OCI-LY7 (cell line): ENCODE measurements around the gene KIF6. TPM values are rescaled to one million over a fixed set of nuclear protein-coding genes. Genes with fewer than 3 reads are reported as not detected.

Source experiments
- BruUV-seq: library from RNA; stranded (reverse); fragments of 400-500 nt; replicated peaks from 2 replicates; lab custom pipeline; 2021; lab: Mats Ljungman, UMichigan
- CTCF ChIA-PET: fragments of 300-600 bp; sonication (Branson Sonifier 250); formaldehyde crosslinking; loops from one replicate; lab custom pipeline; 2022; ENCODE audit warnings: antibody characterized with exemption; ENCODE audit not compliant: unreplicated experiment; lab: Charles Lee
- POLR2A ChIA-PET: fragments of 300-600 bp; sonication (Branson Sonifier 250); formaldehyde crosslinking; loops from one replicate; lab custom pipeline; 2022; ENCODE audit warnings: antibody characterized with exemption; lab: Charles Lee
- DNase-seq: peaks from one replicate; pipeline ENCODE4 v3.0.0-alpha.2; 2015; ENCODE audit warnings: low spot score
- H2AFZ ChIP-seq: fragments of 200-600 bp; sonication (generic), shearing (Covaris generic); 2 replicates; pipeline ENCODE4 v1.6.1; 2014; ENCODE audit warnings: mild to moderate bottlenecking, antibody characterized with exemption, low read length, moderate library complexity
- H3K27ac ChIP-seq: fragments of 200-600 bp; sonication (generic); 2 replicates; pipeline ENCODE4 v1.5.1; 2014; ENCODE audit warnings: mixed run types, low read depth, mild to moderate bottlenecking, moderate library complexity, low read length, inconsistent platforms; ENCODE audit not compliant: poor library complexity, severe bottlenecking
- H3K36me3 ChIP-seq: fragments of 200-600 bp; sonication (generic); 2 replicates; pipeline ENCODE4 v1.6.1; 2014; ENCODE audit warnings: mild to moderate bottlenecking, antibody characterized with exemption, low read length, moderate library complexity, mixed read lengths; ENCODE audit not compliant: insufficient read depth
- H3K4me1 ChIP-seq: fragments of 200-600 bp; sonication (generic); 2 replicates; pipeline ENCODE4 v1.5.1; 2014; ENCODE audit warnings: mild to moderate bottlenecking, low read length; ENCODE audit not compliant: insufficient read depth, poor library complexity, severe bottlenecking
- H3K4me2 ChIP-seq: fragments of 200-600 bp; sonication (generic); 2 replicates; pipeline ENCODE4 v1.6.1; 2014; ENCODE audit warnings: mild to moderate bottlenecking, low read length
- H3K4me3 ChIP-seq: fragments of 200-600 bp; sonication (generic); 2 replicates; pipeline ENCODE4 v1.5.1; 2014; ENCODE audit warnings: mild to moderate bottlenecking, low read depth, low read length; ENCODE audit not compliant: poor library complexity, severe bottlenecking
- H3K79me2 ChIP-seq: fragments of 200-600 bp; sonication (generic); 2 replicates; pipeline ENCODE4 v1.6.1; 2016; ENCODE audit warnings: low read depth, mild to moderate bottlenecking, low read length, moderate library complexity, mixed read lengths; ENCODE audit not compliant: insufficient read depth
- H3K9me2 ChIP-seq: fragments of 200-600 bp; sonication (generic); 2 replicates; pipeline ENCODE4 v1.6.1; 2016; ENCODE audit warnings: mild to moderate bottlenecking, low read length, mixed read lengths; ENCODE audit not compliant: insufficient read depth
- H3K9me3 ChIP-seq: fragments of 200-600 bp; sonication (generic); 2 replicates; pipeline ENCODE4 v1.6.1; 2014; ENCODE audit warnings: mild to moderate bottlenecking, mixed run types, low read length, mixed read lengths
- H4K20me1 ChIP-seq: fragments of 200-600 bp; sonication (generic); 2 replicates; pipeline ENCODE4 v1.6.1; 2014; ENCODE audit warnings: mild to moderate bottlenecking, antibody characterized with exemption, low read length, moderate library complexity, mixed read lengths; ENCODE audit not compliant: insufficient read depth
- CTCF ChIP-seq: fragments of 200-600 bp; sonication (generic); conservative IDR thresholded peaks from 2 replicates; pipeline ENCODE4 v1.5.1; 2014; ENCODE audit warnings: mild to moderate bottlenecking, antibody characterized with exemption, low read length, moderate library complexity, mixed read lengths
- EZH2phosphoT487 ChIP-seq: fragments of 200-600 bp; sonication (generic); IDR thresholded peaks from 2 replicates; pipeline ENCODE4 v1.6.1; 2018; ENCODE audit warnings: low read depth, borderline replicate concordance, mild to moderate bottlenecking, mixed run types, antibody characterized with exemption, low read length, moderate library complexity, mixed read lengths
- intact Hi-C: fragments of 100-400 bp; cut with micrococcal nuclease; formaldehyde crosslinking; loops from one replicate; pipeline ENCODE4 v1.10.0; 2022; ENCODE audit not compliant: unreplicated experiment
- total RNA-seq, 2 experiments: library from RNA; depleted of rRNA in 1 of 2; stranded (reverse); fragments of >200 nt in 1 of 2; shearing (Covaris generic) in 1 of 2; gene quantifications; 2 replicates each; pipeline ENCODE4 v1.2.3, GENCODE V29; 2014 to 2022

KIF6 gene
- total RNA-seq, 2 experiments from 2014 or later = not detected

GRCh38 chr6:39527792-39528564, 197.2 kb downstream of the KIF6 start:
- no peak overlapping the region for H2AFZ ChIP-seq
- no peaks in the 10 kb centered on the region for H3K4me1 ChIP-seq

GRCh38 chr6:39524007-39524406, 201.2 kb downstream of the KIF6 start:
- TF ChIP-seq EZH2phosphoT487 (no peak), CTCF (no peak)
- DNase-seq = no peak

More at GRCh38 chr6:39527792-39528564, 197.2 kb downstream of the KIF6 start:
- CTCF ChIA-PET = no interaction called here
- no peaks in the 10 kb centered on the region for H3K79me2 ChIP-seq
- H3K36me3 ChIP-seq = no peaks in the 10 kb centered on the region
- no peaks in the 10 kb centered on the region for H3K9me3 ChIP-seq
- DNase-seq = no peak
- intact Hi-C loops = no loop called here
- no peak for TF ChIP-seq EZH2phosphoT487
- no peak for TF ChIP-seq CTCF
- no TSS peak for BruUV-seq
- no peak overlapping the region for H3K4me3 ChIP-seq
- no peak overlapping the region for H3K27ac ChIP-seq
- no peaks in the 10 kb centered on the region for H3K9me2 ChIP-seq
- H3K4me2 ChIP-seq = no peak overlapping the region
- POLR2A ChIA-PET = interaction anchor here (0.7 kb wide), 1 partner anchor 36 kb away, joined by 3 read pairs; no protein-coding TSS in a partner anchor
- H4K20me1 ChIP-seq = no peaks in the 10 kb centered on the region

GRCh38 chr6:39521958-39522357, 203.2 kb downstream of the KIF6 start:
- Histone ChIP-seq H3K79me2 (no peaks in the 10 kb centered on the region), H3K4me2 (no peak overlapping the region), H3K36me3 (no peaks in the 10 kb centered on the region), H3K9me2 (no peaks in the 10 kb centered on the region), H3K4me1 (no peaks in the 10 kb centered on the region), H3K9me3 (no peaks in the 10 kb centered on the region), H2AFZ (no peak overlapping the region), H3K4me3 (no peak overlapping the region), H4K20me1 (no peaks in the 10 kb centered on the region), H3K27ac (no peak overlapping the region)
- intact Hi-C loops = no loop called here
- ChIA-PET POLR2A (no interaction called here), CTCF (no interaction called here)
- DNase-seq = no peak
- TF ChIP-seq EZH2phosphoT487 (no peak), CTCF (no peak)
- no TSS peak for BruUV-seq

More at GRCh38 chr6:39524007-39524406, 201.2 kb downstream of the KIF6 start:
- H3K36me3 ChIP-seq = no peaks in the 10 kb centered on the region
- no peaks in the 10 kb centered on the region for H3K79me2 ChIP-seq
- no peaks in the 10 kb centered on the region for H3K4me1 ChIP-seq
- no peak overlapping the region for H3K27ac ChIP-seq
- intact Hi-C loops = no loop called here
- no peak overlapping the region for H3K4me3 ChIP-seq
- no peak overlapping the region for H3K4me2 ChIP-seq
- CTCF ChIA-PET = no interaction called here
- no peaks in the 10 kb centered on the region for H3K9me2 ChIP-seq
- no peaks in the 10 kb centered on the region for H4K20me1 ChIP-seq
- H2AFZ ChIP-seq = no peak overlapping the region
- no peaks in the 10 kb centered on the region for H3K9me3 ChIP-seq
- no TSS peak for BruUV-seq
- POLR2A ChIA-PET = no interaction called here
